ENCODE measurements around the gene ZNF212.
"Not testable (repeated sequence)": the region's sequence is repeated elsewhere in the genome, so short reads cannot be mapped to it uniquely, and the experiment has no call there.

Gene ZNF212

GRCh38 chr7:149255174-149255573 is 15.7 kb downstream of the ZNF212 start:
- no peak for DNase-seq

DNA sequence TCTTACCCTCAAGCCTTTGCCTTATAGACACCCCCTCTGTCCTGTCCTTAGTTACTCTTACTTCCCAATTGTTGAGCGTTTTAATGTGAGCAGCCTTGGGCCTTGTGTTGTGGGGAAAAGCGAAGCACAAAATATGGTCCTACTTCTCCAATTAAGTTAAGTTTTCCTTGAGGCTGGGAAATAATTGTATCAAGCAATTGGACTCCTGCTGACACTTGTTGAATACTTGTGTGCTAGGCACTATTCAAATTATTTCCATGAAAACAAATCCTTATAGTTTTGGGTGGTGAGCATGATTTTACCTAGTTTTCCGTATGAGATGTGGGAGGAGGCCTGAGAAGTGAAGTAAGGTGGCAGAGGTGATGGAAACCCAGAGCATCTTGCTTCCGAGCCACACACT is 17.1 kb downstream of the ZNF212 start:
- DNase-seq: no peak

GRCh38 chr7:149257146-149257545 is 17.7 kb downstream of the ZNF212 start:
- no peak for DNase-seq

DNA sequence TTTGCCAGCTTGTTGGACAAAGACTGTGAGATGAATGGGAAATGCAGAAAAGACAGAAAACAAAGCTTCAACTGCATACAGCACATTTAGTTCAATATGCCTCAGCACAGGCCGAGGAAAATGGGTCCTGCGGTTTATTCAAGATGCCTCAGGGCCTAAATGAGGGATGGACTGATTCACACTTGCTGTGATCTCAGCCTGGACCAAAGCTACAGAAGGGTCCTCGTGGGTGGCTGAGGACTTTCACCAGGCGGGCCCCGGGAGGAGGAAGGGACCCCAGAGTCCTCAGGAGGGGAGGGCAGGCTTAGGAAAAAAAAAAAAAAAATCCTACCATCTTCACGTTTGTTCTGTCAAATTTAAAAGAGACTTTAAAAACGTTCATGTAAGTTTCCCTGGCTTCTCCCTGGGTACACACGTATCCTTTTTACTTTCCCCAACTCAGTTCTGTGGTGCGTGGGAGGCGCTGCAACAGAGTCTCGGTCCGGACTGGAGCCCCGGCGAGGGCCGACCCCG is 21.9 kb downstream of the ZNF212 start:
- DNase-seq: no peak

- DNase-seq: peak; percentile 64
Observed at GRCh38 chr7:149261829-149262617, 22.6 kb downstream of the ZNF212 start, which contains the start of gene ZNF783. Gene ZNF783, plus strand, starts transcription at chr7:149262196. Its CDS starts 138 bp downstream, at chr7:149262334.

DNA sequence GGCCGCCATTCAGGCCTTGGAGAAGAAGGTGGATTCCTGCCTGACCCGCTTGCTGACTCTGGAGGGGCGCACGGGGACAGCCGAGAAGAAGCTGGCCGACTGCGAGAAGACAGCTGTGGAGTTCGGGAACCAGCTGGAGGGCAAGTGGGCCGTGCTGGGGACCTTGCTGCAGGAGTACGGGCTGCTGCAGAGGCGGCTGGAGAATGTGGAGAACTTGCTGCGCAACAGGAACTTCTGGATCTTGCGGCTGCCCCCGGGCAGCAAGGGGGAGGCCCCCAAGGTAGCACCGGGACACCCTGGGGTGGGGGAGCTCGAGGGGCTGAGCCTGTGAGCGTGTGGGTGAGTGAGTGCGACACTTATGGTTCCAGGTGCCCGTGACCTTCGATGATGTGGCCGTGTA is 27.0 kb downstream of the ZNF212 start:
- DNase-seq: no peak

- DNase-seq: no peak
Observed at GRCh38 chr7:149267733-149268132, 28.3 kb downstream of the ZNF212 start.

GRCh38 chr7:149274424-149274823 is 35.0 kb downstream of the ZNF212 start:
- not testable (repeated sequence) for DNase-seq

GRCh38 chr7:149277871-149278270 is 38.4 kb downstream of the ZNF212 start:
- DNase-seq: no peak

- no peak for DNase-seq
Observed at GRCh38 chr7:149278396-149278795, 38.9 kb downstream of the ZNF212 start.

- DNase-seq: no peak
Observed at GRCh38 chr7:149279111-149279743, 39.8 kb downstream of the ZNF212 start.

DNA sequence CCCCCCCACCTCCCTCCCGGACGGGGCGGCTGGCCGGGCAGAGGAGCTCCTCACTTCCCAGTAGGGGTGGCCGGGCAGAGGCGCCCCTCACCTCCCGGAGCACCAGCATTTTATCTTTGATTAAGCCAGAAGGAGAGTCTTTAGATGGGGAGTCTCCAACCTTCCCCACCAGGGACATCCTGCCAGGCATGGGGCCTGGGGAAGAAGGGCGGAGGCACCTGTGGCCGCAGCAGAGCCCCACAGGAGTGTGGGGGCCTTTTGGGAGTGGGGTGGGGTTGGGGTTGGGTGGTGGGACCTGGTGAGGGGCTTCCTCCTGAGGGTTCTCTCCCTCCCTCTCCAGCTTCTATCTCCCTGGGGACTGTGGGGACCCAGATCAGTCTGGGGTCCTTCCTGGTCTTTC is 40.7 kb downstream of the ZNF212 start:
- no peak for DNase-seq

DNA sequence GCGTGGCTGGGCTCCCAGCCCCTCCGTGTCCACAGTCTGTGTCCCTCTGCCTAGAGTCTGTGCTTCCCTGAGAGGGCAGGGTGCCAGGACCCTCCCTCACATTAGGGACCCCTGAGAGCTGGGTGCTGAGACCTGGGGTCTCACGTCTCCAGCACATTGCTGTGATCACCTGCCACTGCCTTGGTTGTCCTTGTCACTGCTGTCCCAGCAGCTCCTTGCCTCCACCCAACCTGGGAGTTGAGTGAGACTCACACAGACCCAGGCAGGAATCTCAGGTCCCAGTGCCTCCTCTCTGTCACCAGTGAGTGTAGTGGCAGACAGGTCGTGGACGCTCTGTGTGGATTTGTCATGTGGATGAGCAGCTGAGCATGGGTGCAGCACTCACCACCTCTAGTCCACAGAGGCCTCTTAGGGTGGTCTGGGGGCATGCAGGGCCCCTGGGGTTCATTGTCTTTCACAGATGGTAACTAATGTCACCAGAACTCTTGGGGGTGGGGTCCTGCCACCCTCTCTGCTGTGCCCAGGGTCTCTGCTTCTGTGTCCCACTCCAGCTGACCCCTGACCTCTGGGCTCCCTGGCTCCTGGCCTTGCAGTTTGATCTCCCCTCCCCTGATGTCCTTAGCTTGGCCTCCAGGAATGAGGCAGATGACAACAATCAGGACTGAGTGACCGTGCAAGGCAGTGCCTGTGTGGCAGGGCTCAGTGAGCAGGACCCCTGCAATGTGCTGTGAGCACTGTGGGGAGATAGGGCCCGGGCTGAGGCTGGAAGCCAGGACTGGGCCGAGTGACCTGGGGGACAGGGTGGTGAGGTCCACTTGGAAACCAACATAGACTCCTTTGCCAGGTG is 41.4 kb downstream of the ZNF212 start:
- no peak for DNase-seq

DNA sequence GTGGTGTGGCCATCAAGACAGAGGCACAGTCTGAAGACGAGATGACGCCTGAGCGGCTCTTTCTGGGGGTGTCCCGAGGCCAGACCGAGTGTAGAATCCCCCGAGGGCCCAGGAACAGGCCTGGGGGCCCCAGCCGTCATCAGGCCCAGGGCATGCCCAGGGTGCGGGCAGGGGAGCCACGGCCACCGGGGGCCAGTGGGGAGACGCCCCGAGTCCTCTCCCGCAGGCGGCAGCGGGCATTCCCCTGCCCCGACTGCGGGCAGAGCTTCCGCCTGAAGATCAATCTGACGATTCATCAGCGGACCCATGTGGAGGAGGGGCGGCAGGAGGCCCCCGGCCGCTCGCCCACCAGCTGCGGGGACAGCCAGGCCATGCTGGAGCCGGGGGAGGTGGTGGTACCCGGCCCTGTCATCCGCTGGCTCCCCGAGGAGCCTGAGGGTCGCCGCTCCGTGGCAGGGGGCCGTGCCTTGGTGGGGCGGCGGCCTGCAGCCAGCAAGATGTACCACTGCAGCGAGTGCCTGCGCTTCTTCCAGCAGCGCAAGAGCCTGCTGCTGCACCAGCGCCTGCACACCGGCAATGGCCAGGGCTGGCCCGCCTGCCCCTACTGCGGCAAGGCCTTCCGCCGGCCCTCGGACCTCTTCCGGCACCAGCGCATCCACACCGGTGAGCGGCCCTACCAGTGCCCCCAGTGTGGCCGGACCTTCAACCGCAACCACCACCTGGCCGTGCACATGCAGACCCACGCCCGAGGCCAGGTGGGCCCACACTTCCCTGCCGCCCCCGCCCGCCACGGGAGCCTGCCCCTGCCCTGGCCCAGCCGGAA is 42.3 kb downstream of the ZNF212 start:
- no peak for DNase-seq

GRCh38 chr7:149282331-149282655 is 42.8 kb downstream of the ZNF212 start:
- DNase-seq: no peak

GRCh38 chr7:149283321-149283720 is 43.9 kb downstream of the ZNF212 start:
- DNase-seq: no peak

- no peak for DNase-seq
Observed at GRCh38 chr7:149284343-149284742, 44.9 kb downstream of the ZNF212 start.

GRCh38 chr7:149284850-149285585 is 45.6 kb downstream of the ZNF212 start:
- DNase-seq: peak; percentile 95

DNA sequence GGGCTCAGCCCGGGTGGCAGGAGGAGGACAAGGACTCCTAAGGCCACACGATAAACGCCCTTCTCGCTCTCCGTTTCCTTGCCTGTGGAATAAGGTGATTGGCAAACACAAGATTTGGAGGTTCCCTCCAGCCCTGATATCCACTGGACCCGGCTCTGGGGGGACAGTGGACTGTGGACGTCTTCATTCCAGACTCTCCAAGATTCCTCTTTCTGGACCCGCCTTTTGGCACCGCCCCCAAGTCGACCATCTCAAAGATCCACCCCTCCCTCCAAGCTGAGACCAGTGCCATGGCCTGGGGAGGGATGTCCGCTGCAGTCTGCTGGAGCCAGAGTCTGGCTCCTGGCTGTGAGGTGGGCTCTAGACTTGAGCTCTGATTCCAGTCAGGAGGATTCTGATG is 46.2 kb downstream of the ZNF212 start:
- no peak for DNase-seq

- no peak for DNase-seq
Observed at GRCh38 chr7:149286811-149287400, 47.5 kb downstream of the ZNF212 start.

GRCh38 chr7:149287622-149288021 is 48.2 kb downstream of the ZNF212 start:
- no peak for DNase-seq

Measured in NCI-H1436 (cell line).